Activated CD4-positive, alpha-beta memory T cell treated with anti-CD3 and anti-CD28 coated beads for 36 hours (primary cell): ENCODE results near the gene IGSF6. TPM values are rescaled to one million over a fixed set of nuclear protein-coding genes. Genes with fewer than 3 reads are reported as not detected.
"Not testable (repeated sequence)": the region's sequence is repeated elsewhere in the genome, so short reads cannot be mapped to it uniquely, and the experiment has no call there.

Experiments used
- CTCF ChIA-PET: fragments of 350-600 bp; sonication (Branson Sonifier 250); formaldehyde crosslinking; loops from one replicate; lab custom pipeline; 2021; ENCODE audit warnings: antibody characterized with exemption, inconsistent platforms; lab: Charles Lee
- POLR2A ChIA-PET: fragments of 350-600 bp; sonication (Branson Sonifier 250); formaldehyde crosslinking; loops from one replicate; lab custom pipeline; 2021; ENCODE audit warnings: antibody characterized with exemption; lab: Charles Lee
- DNase-seq: peaks from one replicate; pipeline ENCODE4 v3.0.0-alpha.2; 2020
- H3K27ac Mint-ChIP-seq: one replicate; pipeline ENCODE4 v1.8.0; 2021; ENCODE audit warnings: mixed read lengths
- H3K27me3 Mint-ChIP-seq: one replicate; pipeline ENCODE4 v1.8.0; 2021; ENCODE audit warnings: mixed read lengths
- H3K36me3 Mint-ChIP-seq: one replicate; pipeline ENCODE4 v1.8.0; 2021; ENCODE audit warnings: mixed read lengths
- H3K4me1 Mint-ChIP-seq: one replicate; pipeline ENCODE4 v1.8.0; 2021; ENCODE audit warnings: low read depth, mixed read lengths
- H3K4me3 Mint-ChIP-seq: one replicate; pipeline ENCODE4 v1.8.0; 2021; ENCODE audit warnings: mild to moderate bottlenecking, mixed read lengths
- H3K9me3 Mint-ChIP-seq: one replicate; pipeline ENCODE4 v1.8.0; 2021; ENCODE audit warnings: mixed read lengths
- intact Hi-C: fragments of 100-400 bp; cut with micrococcal nuclease; formaldehyde crosslinking; loops from one replicate; pipeline ENCODE4 v1.15.1; 2023
- total RNA-seq, 2 experiments: library from RNA; stranded (reverse); gene quantifications; one replicate each; pipeline ENCODE4 v1.2.3, GENCODE V29; 2021

The IGSF6 gene
- total RNA-seq, 2 experiments from 2014 or later: 0.12 to 0.14 TPM

- no peaks in the 10 kb centered on the region for H3K9me3 Mint-ChIP-seq
- H3K4me1 Mint-ChIP-seq: peaks cover 47% of the 10 kb centered on the region
- CTCF ChIA-PET: no interaction called here
- DNase-seq: no peak
- H3K27ac Mint-ChIP-seq: no peak overlapping the region
- H3K27me3 Mint-ChIP-seq: no peaks in the 10 kb centered on the region
- H3K36me3 Mint-ChIP-seq: peaks cover 4% of the 10 kb centered on the region
- POLR2A ChIA-PET: no interaction called here
- intact Hi-C loops: no loop called here
- H3K4me3 Mint-ChIP-seq: no peak overlapping the region
These were observed 1.9 kb downstream of the IGSF6 start for GRCh38 chr16:21650521-21650920.

- intact Hi-C loops, H3K27me3 Mint-ChIP-seq, DNase-seq, H3K27ac Mint-ChIP-seq, H3K4me3 Mint-ChIP-seq, POLR2A ChIA-PET, H3K36me3 Mint-ChIP-seq, H3K9me3 Mint-ChIP-seq: not testable (repeated sequence)
- peaks cover 50% of the 10 kb centered on the region for H3K4me1 Mint-ChIP-seq
- CTCF ChIA-PET: interaction anchor here (1.4 to 2.6 kb wide), 2 partner anchors 8 to 40 kb away, joined by 4 to 21 read pairs; no protein-coding TSS in a partner anchor
These were observed 2.5 kb downstream of the IGSF6 start for GRCh38 chr16:21649826-21650406.

- Mint-ChIP-seq H3K9me3 (no peaks in the 10 kb centered on the region), H3K27ac (peak overlapping the region; percentile 59), H3K27me3 (no peaks in the 10 kb centered on the region), H3K36me3 (peaks cover 3% of the 10 kb centered on the region), H3K4me3 (no peak overlapping the region), H3K4me1 (peaks cover 52% of the 10 kb centered on the region)
- ChIA-PET CTCF (interaction anchor here (2.6 to 2.8 kb wide), 2 partner anchors 10 to 61 kb away, joined by 12 to 21 read pairs; no protein-coding TSS in a partner anchor), POLR2A (no interaction called here)
- intact Hi-C loops: loop anchor here (1.0 kb wide), 2 partner anchors 9 to 25 kb away; no protein-coding TSS in a partner anchor
- no peak for DNase-seq
These were observed 4.7 kb downstream of the IGSF6 start for GRCh38 chr16:21647562-21648164.

- CTCF ChIA-PET: interaction anchor here (1.2 to 2.8 kb wide), 3 partner anchors 11 to 127 kb away, joined by 3 to 21 read pairs (median 12); no protein-coding TSS in a partner anchor
- POLR2A ChIA-PET: no interaction called here
These were observed 5.5 kb downstream of the IGSF6 start for GRCh38 chr16:21646721-21647561.

GRCh38 chr16:21646091-21646490 lies 6.3 kb downstream of the IGSF6 start:
- Mint-ChIP-seq H3K9me3 (no peaks in the 10 kb centered on the region), H3K27me3 (no peaks in the 10 kb centered on the region), H3K27ac (peak overlapping the region; percentile 79), H3K4me1 (peaks cover 52% of the 10 kb centered on the region), H3K4me3 (peak overlapping the region; percentile 72), H3K36me3 (peaks cover 3% of the 10 kb centered on the region)
- no peak for DNase-seq
- CTCF ChIA-PET: interaction anchor here (0.6 to 2.8 kb wide), 11 partner anchors 9 to 432 kb away, joined by 3 to 36 read pairs (median 5); partner anchors contain the start of gene METTL9
- POLR2A ChIA-PET: interaction anchor here (0.6 to 1.0 kb wide), 4 partner anchors 15 to 81 kb away, joined by 3 to 4 read pairs (median 3); no protein-coding TSS in a partner anchor
- intact Hi-C loops: no loop called here

More at GRCh38 chr16:21646721-21647561, 5.5 kb downstream of the IGSF6 start:
- Mint-ChIP-seq H3K4me1 (peaks cover 52% of the 10 kb centered on the region), H3K36me3 (peaks cover 3% of the 10 kb centered on the region), H3K27me3 (no peaks in the 10 kb centered on the region), H3K9me3 (no peaks in the 10 kb centered on the region), H3K27ac (peak overlapping the region; percentile 79), H3K4me3 (peak overlapping the region; percentile 30)
- intact Hi-C loops: loop anchor here (1.0 kb wide), 2 partner anchors 9 to 25 kb away; no protein-coding TSS in a partner anchor
- DNase-seq: peak; percentile 92

- Mint-ChIP-seq H3K4me1 (peaks cover 53% of the 10 kb centered on the region), H3K27me3 (no peaks in the 10 kb centered on the region), H3K9me3 (no peaks in the 10 kb centered on the region), H3K27ac (peak overlapping the region; percentile 79), H3K4me3 (peak overlapping the region; percentile 72), H3K36me3 (peaks cover 3% of the 10 kb centered on the region)
- ChIA-PET CTCF (interaction anchor here (0.6 to 2.6 kb wide), 11 partner anchors 8 to 432 kb away, joined by 3 to 36 read pairs (median 3); partner anchors contain the start of gene METTL9), POLR2A (interaction anchor here (0.8 to 1.0 kb wide), 3 partner anchors 47 to 82 kb away, joined by 3 read pairs; no protein-coding TSS in a partner anchor)
- intact Hi-C loops: loop anchor here (1.0 to 2.0 kb wide), 4 partner anchors 16 to 60 kb away; partner anchors contain the start of gene METTL9
- DNase-seq: peak; percentile 50
These were observed 7.1 kb downstream of the IGSF6 start for GRCh38 chr16:21645261-21645721.

GRCh38 chr16:21644674-21645073 lies 7.7 kb downstream of the IGSF6 start:
- H3K27me3 Mint-ChIP-seq: no peaks in the 10 kb centered on the region
- no peaks in the 10 kb centered on the region for H3K9me3 Mint-ChIP-seq
- intact Hi-C loops: loop anchor here (1.0 to 2.0 kb wide), 4 partner anchors 17 to 60 kb away; partner anchors contain the start of gene METTL9
- peak overlapping the region; percentile 79 for H3K27ac Mint-ChIP-seq
- peaks cover 3% of the 10 kb centered on the region for H3K36me3 Mint-ChIP-seq
- no peak for DNase-seq
- ChIA-PET POLR2A (no interaction called here), CTCF (interaction anchor here (1.0 to 2.6 kb wide), 4 partner anchors 13 to 62 kb away, joined by 3 to 36 read pairs (median 10); partner anchors contain the start of gene METTL9)
- peaks cover 53% of the 10 kb centered on the region for H3K4me1 Mint-ChIP-seq
- H3K4me3 Mint-ChIP-seq: peak overlapping the region; percentile 72

- no peak overlapping the region for H3K27ac Mint-ChIP-seq
- POLR2A ChIA-PET: no interaction called here
These were observed 8.6 kb downstream of the IGSF6 start for GRCh38 chr16:21643785-21644184.

GRCh38 chr16:21642861-21643260 lies 9.5 kb downstream of the IGSF6 start:
- H3K27ac Mint-ChIP-seq: no peak overlapping the region
- POLR2A ChIA-PET: no interaction called here
- H3K9me3 Mint-ChIP-seq: no peaks in the 10 kb centered on the region
- H3K4me1 Mint-ChIP-seq: peaks cover 55% of the 10 kb centered on the region
- H3K27me3 Mint-ChIP-seq: no peaks in the 10 kb centered on the region
- no peak for DNase-seq
- intact Hi-C loops: no loop called here
- peaks cover 3% of the 10 kb centered on the region for H3K36me3 Mint-ChIP-seq
- CTCF ChIA-PET: interaction anchor here (2.2 to 5.3 kb wide), 3 partner anchors 14 to 59 kb away, joined by 11 to 39 read pairs (median 15); no protein-coding TSS in a partner anchor
- no peak overlapping the region for H3K4me3 Mint-ChIP-seq

More at GRCh38 chr16:21643785-21644184, 8.6 kb downstream of the IGSF6 start:
- Mint-ChIP-seq H3K36me3 (peaks cover 3% of the 10 kb centered on the region), H3K9me3 (no peaks in the 10 kb centered on the region), H3K27me3 (no peaks in the 10 kb centered on the region), H3K4me3 (no peak overlapping the region), H3K4me1 (peaks cover 55% of the 10 kb centered on the region)
- DNase-seq: no peak
- CTCF ChIA-PET: interaction anchor here (1.0 to 2.6 kb wide), 3 partner anchors 14 to 61 kb away, joined by 3 to 14 read pairs (median 11); no protein-coding TSS in a partner anchor
- intact Hi-C loops: loop anchor here (2.0 kb wide), 2 partner anchors 17 to 59 kb away; no protein-coding TSS in a partner anchor

- Mint-ChIP-seq H3K27me3 (no peaks in the 10 kb centered on the region), H3K9me3 (no peaks in the 10 kb centered on the region), H3K36me3 (peaks cover 3% of the 10 kb centered on the region), H3K27ac (no peak overlapping the region), H3K4me3 (no peak overlapping the region), H3K4me1 (peaks cover 54% of the 10 kb centered on the region)
- CTCF ChIA-PET: interaction anchor here (0.8 to 5.3 kb wide), 6 partner anchors 15 to 65 kb away, joined by 3 to 39 read pairs (median 8); partner anchors contain the start of gene METTL9
- DNase-seq: no peak
- POLR2A ChIA-PET: interaction anchor here (0.7 kb wide), 1 partner anchor 22 kb away, joined by 3 read pairs; no protein-coding TSS in a partner anchor
- intact Hi-C loops: no loop called here
These were observed 10.5 kb downstream of the IGSF6 start for GRCh38 chr16:21641916-21642315.

- POLR2A ChIA-PET: no interaction called here
- H3K36me3 Mint-ChIP-seq: peaks cover 7% of the 10 kb centered on the region
- H3K9me3 Mint-ChIP-seq: no peaks in the 10 kb centered on the region
- H3K27ac Mint-ChIP-seq: no peak overlapping the region
- CTCF ChIA-PET: interaction anchor here (0.7 to 5.3 kb wide), 7 partner anchors 17 to 60 kb away, joined by 3 to 39 read pairs (median 7); no protein-coding TSS in a partner anchor
- H3K4me3 Mint-ChIP-seq: no peak overlapping the region
- intact Hi-C loops: no loop called here
- peaks cover 33% of the 10 kb centered on the region for H3K4me1 Mint-ChIP-seq
- DNase-seq: no peak
- H3K27me3 Mint-ChIP-seq: no peaks in the 10 kb centered on the region
These were observed 12.9 kb downstream of the IGSF6 start for GRCh38 chr16:21639493-21639892.
